Measurements from ENCODE around the gene CSF2RB. TPM values are rescaled to one million over a fixed set of nuclear protein-coding genes. Genes with fewer than 3 reads are reported as not detected.

CSF2RB gene
- polyA plus RNA-seq, 1 experiment, result not detected

- Histone ChIP-seq H3K27ac (ENCODE audit: low read depth, low read length) (no peak overlapping the region), H3K27me3 (ENCODE audit: control insufficient read depth, insufficient read depth, low read length) (peaks cover 17% of the 10 kb centered on the region), H3K9me3 (ENCODE audit: control insufficient read depth, insufficient read depth, low read length) (no peaks in the 10 kb centered on the region), H3K4me3 (ENCODE audit: low read depth, low read length) (no peak overlapping the region)
- DNase-seq (ENCODE audit: low read depth, low spot score), result no peak
- no peak for TF ChIP-seq CTCF (IDR thresholded peaks at IDR 0.05; ENCODE audit: low read depth, low read length)
- POLR2A ChIA-PET, result no interaction called here
- CTCF ChIA-PET, result no interaction called here
Observed at GRCh38 chr22:36925388-36926290, 12.2 kb downstream of the CSF2RB start.

- Histone ChIP-seq H3K27ac (ENCODE audit: low read depth, low read length) (no peak overlapping the region), H3K9me3 (ENCODE audit: control insufficient read depth, insufficient read depth, low read length) (no peaks in the 10 kb centered on the region), H3K27me3 (ENCODE audit: control insufficient read depth, insufficient read depth, low read length) (peaks cover 17% of the 10 kb centered on the region), H3K4me3 (ENCODE audit: low read depth, low read length) (no peak overlapping the region)
- CTCF ChIA-PET, result no interaction called here
- no peak for DNase-seq (ENCODE audit: low read depth, low spot score)
- no peak for TF ChIP-seq CTCF (IDR thresholded peaks at IDR 0.05; ENCODE audit: low read depth, low read length)
- POLR2A ChIA-PET, result no interaction called here
Observed at GRCh38 chr22:36926309-36926708, 12.9 kb downstream of the CSF2RB start.

DNA sequence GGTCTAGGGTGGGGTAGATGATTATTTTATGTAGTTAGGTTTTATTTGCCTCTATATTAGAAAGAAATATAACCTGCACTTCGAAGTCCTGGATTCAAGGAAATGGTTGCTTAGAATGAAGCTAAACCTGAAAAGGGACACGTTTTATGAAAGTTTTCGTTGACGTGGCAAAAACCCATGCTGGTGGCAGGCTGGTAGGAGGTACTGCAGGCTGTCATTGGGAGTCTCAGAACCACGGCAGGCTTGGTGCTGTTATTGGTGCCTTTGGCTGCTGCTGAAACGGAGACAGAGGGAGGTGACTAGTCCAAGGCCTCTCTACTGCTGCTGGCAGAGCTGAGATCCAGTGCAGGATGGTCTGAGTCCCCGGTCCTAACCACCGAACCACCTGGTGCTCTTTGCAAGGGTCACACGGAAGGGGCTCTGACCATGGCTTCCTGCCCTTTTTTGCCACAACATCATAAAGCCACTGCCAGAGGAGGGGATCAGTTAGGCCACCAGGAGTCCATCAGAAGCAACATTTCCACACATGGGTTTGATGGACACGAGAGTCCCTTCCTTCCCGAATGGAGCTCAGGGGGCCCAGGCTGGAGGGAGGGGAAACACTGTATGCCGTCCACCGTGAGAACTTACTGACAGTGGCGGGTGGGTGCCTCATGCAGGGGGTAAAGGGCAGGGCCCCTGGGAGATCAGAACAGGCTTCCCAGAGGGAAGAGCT is 13.4 kb downstream of the CSF2RB start:
- no peak for DNase-seq (ENCODE audit: low read depth, low spot score)
- TF ChIP-seq CTCF (IDR thresholded peaks at IDR 0.05; ENCODE audit: low read depth, low read length), result no peak
- ChIA-PET POLR2A (no interaction called here), CTCF (interaction anchor here (1.3 kb wide), 1 partner anchor 51 kb away, joined by 5 read pairs; no protein-coding TSS in a partner anchor)
- H3K27me3 ChIP-seq (ENCODE audit: control insufficient read depth, insufficient read depth, low read length), result peaks cover 17% of the 10 kb centered on the region
- H3K9me3 ChIP-seq (ENCODE audit: control insufficient read depth, insufficient read depth, low read length), result no peaks in the 10 kb centered on the region
- no peak overlapping the region for H3K27ac ChIP-seq (ENCODE audit: low read depth, low read length)
- no peak overlapping the region for H3K4me3 ChIP-seq (ENCODE audit: low read depth, low read length)

- ChIA-PET POLR2A (no interaction called here), CTCF (interaction anchor here (1.3 kb wide), 1 partner anchor 50 kb away, joined by 5 read pairs; no protein-coding TSS in a partner anchor)
- no peak overlapping the region for H3K4me3 ChIP-seq (ENCODE audit: low read depth, low read length)
- no peak overlapping the region for H3K27ac ChIP-seq (ENCODE audit: low read depth, low read length)
- H3K9me3 ChIP-seq (ENCODE audit: control insufficient read depth, insufficient read depth, low read length), result no peaks in the 10 kb centered on the region
- H3K27me3 ChIP-seq (ENCODE audit: control insufficient read depth, insufficient read depth, low read length), result peaks cover 17% of the 10 kb centered on the region
- no peak for TF ChIP-seq CTCF (IDR thresholded peaks at IDR 0.05; ENCODE audit: low read depth, low read length)
- no peak for DNase-seq (ENCODE audit: low read depth, low spot score)
Observed at GRCh38 chr22:36927671-36928070, 14.2 kb downstream of the CSF2RB start.

GRCh38 chr22:36928196-36928595 is 14.8 kb downstream of the CSF2RB start:
- Histone ChIP-seq H3K4me3 (ENCODE audit: low read depth, low read length) (no peak overlapping the region), H3K27me3 (ENCODE audit: control insufficient read depth, insufficient read depth, low read length) (peaks cover 16% of the 10 kb centered on the region), H3K27ac (ENCODE audit: low read depth, low read length) (no peak overlapping the region), H3K9me3 (ENCODE audit: control insufficient read depth, insufficient read depth, low read length) (no peaks in the 10 kb centered on the region)
- ChIA-PET CTCF (no interaction called here), POLR2A (no interaction called here)
- no peak for TF ChIP-seq CTCF (IDR thresholded peaks at IDR 0.05; ENCODE audit: low read depth, low read length)
- no peak for DNase-seq (ENCODE audit: low read depth, low spot score)
